Peyer's patch (tissue), 4 donors: ENCODE results near the gene ACOT9. TPM values are rescaled to one million over a fixed set of nuclear protein-coding genes. Genes with fewer than 3 reads are reported as not detected.
"Not testable (repeated sequence)": the region's sequence is repeated elsewhere in the genome, so short reads cannot be mapped to it uniquely, and the experiment has no call there.

ENCODE experiments used
- DNase-seq, 3 donors: peaks; one replicate each; pipeline ENCODE4 v3.0.0-alpha.2; 2017 to 2019
- H3K27ac ChIP-seq, 4 donors: fragments of 200-600 bp; sonication (generic); one replicate each; pipeline ENCODE4 v1.5.1; 2016 to 2019
- H3K27me3 ChIP-seq, 2 donors: fragments of 200-600 bp; sonication (generic); one replicate each; pipeline ENCODE4 v1.5.1; 2019
- H3K36me3 ChIP-seq, 3 donors: fragments of 200-600 bp; sonication (generic); one replicate each; pipeline ENCODE4 v1.5.1; 2016 to 2019
- H3K4me1 ChIP-seq, 4 donors: fragments of 200-600 bp; sonication (generic); one replicate each; pipeline ENCODE4 v1.5.1; 2016 to 2019
- H3K4me3 ChIP-seq, 4 donors: fragments of 200-600 bp; sonication (generic); 1 replicate in 3 of 4; 2 replicates in 1 of 4; pipeline ENCODE4 v1.5.1; 2016 to 2019; ENCODE audit warnings: mild to moderate bottlenecking in 1 of 4
- H3K9me3 ChIP-seq, 4 donors: fragments of 200-600 bp; sonication (generic); one replicate each; pipeline ENCODE4 v1.5.1; 2016 to 2019; ENCODE audit warnings: mild to moderate bottlenecking in 1 of 4
- CTCF ChIP-seq, 6 experiments: fragments of 450-650 bp in 4 of 6; fragments of 200-600 bp in 2 of 6; sonication (generic) in 1 of 6; IDR thresholded peaks; one replicate each; pipeline ENCODE4 v1.5.1; 2017 to 2019; ENCODE audit warnings: antibody characterized with exemption in 6 of 6, mild to moderate bottlenecking in 3 of 6, moderate library complexity in 1 of 6
- POLR2A ChIP-seq, 2 donors: fragments of 450-650 bp; IDR thresholded peaks; one replicate each; pipeline ENCODE4 v1.5.1; 2017; ENCODE audit warnings: antibody characterized with exemption in 2 of 2, mild to moderate bottlenecking in 2 of 2, moderate library complexity in 2 of 2
- total RNA-seq, 4 donors: library from RNA; depleted of rRNA; stranded (reverse); fragments of >200 nt; gene quantifications; one replicate each; pipeline ENCODE4 v1.1.0, GENCODE V29; 2016

The ACOT9 gene
- total RNA-seq, 4 donors from 2014 or later: 24.7 to 29.8 (median 28.6) TPM

GRCh38 chrX:23662853-23663252 lies 80.2 kb downstream of the ACOT9 start:
- no peaks in the 10 kb centered on the region for H3K36me3 ChIP-seq
- DNase-seq: no peak
- H3K27ac ChIP-seq: no peak overlapping the region
- no peaks in the 10 kb centered on the region for H3K27me3 ChIP-seq
- no peaks in the 10 kb centered on the region for H3K9me3 ChIP-seq
- no peak overlapping the region for H3K4me3 ChIP-seq
- TF ChIP-seq CTCF (IDR thresholded peaks at IDR 0.05) (no peak), POLR2A (IDR thresholded peaks at IDR 0.05) (no peak)
- no peaks in the 10 kb centered on the region for H3K4me1 ChIP-seq

- Histone ChIP-seq H3K4me3 (no peak overlapping the region), H3K4me1 (no peaks in the 10 kb centered on the region), H3K36me3 (no peaks in the 10 kb centered on the region), H3K9me3 (no peaks in the 10 kb centered on the region), H3K27ac (no peak overlapping the region), H3K27me3 (no peaks in the 10 kb centered on the region)
- TF ChIP-seq CTCF (IDR thresholded peaks at IDR 0.05) (no peak), POLR2A (IDR thresholded peaks at IDR 0.05) (no peak)
- no peak for DNase-seq
Measured at GRCh38 chrX:23662187-23662586, 80.9 kb downstream of the ACOT9 start.

- DNase-seq: no peak
- H3K36me3 ChIP-seq: no peaks in the 10 kb centered on the region
- no peaks in the 10 kb centered on the region for H3K27me3 ChIP-seq
- no peaks in the 10 kb centered on the region for H3K9me3 ChIP-seq
- no peak overlapping the region for H3K4me3 ChIP-seq
- no peak overlapping the region for H3K27ac ChIP-seq
- TF ChIP-seq POLR2A (IDR thresholded peaks at IDR 0.05) (no peak), CTCF (IDR thresholded peaks at IDR 0.05) (no peak)
- H3K4me1 ChIP-seq: no peaks in the 10 kb centered on the region
Measured at GRCh38 chrX:23661671-23662070, 81.4 kb downstream of the ACOT9 start.

- Histone ChIP-seq H3K36me3 (no peaks in the 10 kb centered on the region), H3K27ac (no peak overlapping the region), H3K4me3 (no peak overlapping the region), H3K27me3 (no peaks in the 10 kb centered on the region), H3K9me3 (no peaks in the 10 kb centered on the region), H3K4me1 (no peaks in the 10 kb centered on the region)
- TF ChIP-seq CTCF (IDR thresholded peaks at IDR 0.05) (no peak), POLR2A (IDR thresholded peaks at IDR 0.05) (no peak)
- no peak for DNase-seq
Measured at GRCh38 chrX:23660766-23661132, 82.3 kb downstream of the ACOT9 start.

- not testable (repeated sequence) for H3K27ac ChIP-seq, H3K4me3 ChIP-seq, H3K27me3 ChIP-seq, H3K36me3 ChIP-seq, DNase-seq, H3K9me3 ChIP-seq, H3K4me1 ChIP-seq
Measured at GRCh38 chrX:23660083-23660765, 82.9 kb downstream of the ACOT9 start.

GRCh38 chrX:23659339-23659738 lies 83.7 kb downstream of the ACOT9 start:
- Histone ChIP-seq H3K9me3 (no peaks in the 10 kb centered on the region), H3K36me3 (no peaks in the 10 kb centered on the region), H3K27ac (no peak overlapping the region), H3K27me3 (no peaks in the 10 kb centered on the region), H3K4me3 (no peak overlapping the region), H3K4me1 (no peaks in the 10 kb centered on the region)
- no peak for DNase-seq
- TF ChIP-seq POLR2A (IDR thresholded peaks at IDR 0.05): no peak
- TF ChIP-seq CTCF (IDR thresholded peaks at IDR 0.05): no peak
